Measurements from ENCODE around the gene AOPEP.

AOPEP gene

DNA sequence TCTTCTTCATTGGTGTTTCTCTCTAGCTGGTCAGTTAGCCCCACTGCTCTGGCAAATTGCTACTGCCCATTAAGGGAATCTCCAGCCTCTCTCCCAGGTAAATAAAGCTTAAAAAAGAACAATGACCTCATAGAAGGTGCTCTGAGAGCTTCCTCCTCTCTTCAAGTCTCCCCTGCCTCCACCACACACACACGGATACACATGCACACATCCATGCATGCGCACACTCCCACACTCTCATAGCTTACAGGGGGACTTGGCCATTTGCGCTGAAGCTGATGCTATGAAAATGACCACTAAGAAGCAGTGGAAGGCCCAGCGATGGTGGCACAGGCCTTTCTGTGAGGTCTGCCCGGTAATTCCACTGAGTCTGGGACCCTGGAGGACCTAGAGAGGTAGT lies 250.9 kb downstream of the AOPEP start:
- ChIA-PET CTCF (interaction anchor here (0.6 kb wide), 1 partner anchor 36 kb away, joined by 4 read pairs; no protein-coding TSS in a partner anchor), POLR2A (no interaction called here)
- TF ChIP-seq ZNF19 (tag by site-specific recombination; IDR thresholded peaks at IDR 0.05; ENCODE audit: low read depth) (no peak), ZNF654 (tag by site-specific recombination; IDR thresholded peaks at IDR 0.05; ENCODE audit: low read depth) (no peak), HOXA7 (CRISPR knock-in tag; IDR thresholded peaks at IDR 0.05; ENCODE audit: borderline replicate concordance) (no peak), ZBTB17 (tag by site-specific recombination; IDR thresholded peaks at IDR 0.05) (no peak), ZNF146 (tag by site-specific recombination; IDR thresholded peaks at IDR 0.05) (no peak), ZNF626 (tag by site-specific recombination; IDR thresholded peaks at IDR 0.05) (no peak), ZNF791 (tag by site-specific recombination; IDR thresholded peaks at IDR 0.05) (no peak), ZNF324 (tag by site-specific recombination; IDR thresholded peaks at IDR 0.05) (no peak), ZNF24 (tag by site-specific recombination; IDR thresholded peaks at IDR 0.05) (no peak), SALL2 (tag by site-specific recombination; IDR thresholded peaks at IDR 0.05; ENCODE audit: borderline replicate concordance) (no peak), ZEB2 (tag by site-specific recombination; IDR thresholded peaks at IDR 0.05) (no peak), ZNF521 (tag by site-specific recombination; IDR thresholded peaks at IDR 0.05) (no peak), ZNF777 (tag by site-specific recombination; IDR thresholded peaks at IDR 0.05; ENCODE audit: borderline replicate concordance) (no peak), ZNF548 (tag by site-specific recombination; IDR thresholded peaks at IDR 0.05) (no peak), ZNF174 (tag by site-specific recombination; IDR thresholded peaks at IDR 0.05) (no peak)
- TF ChIP-seq, protein P1, sequence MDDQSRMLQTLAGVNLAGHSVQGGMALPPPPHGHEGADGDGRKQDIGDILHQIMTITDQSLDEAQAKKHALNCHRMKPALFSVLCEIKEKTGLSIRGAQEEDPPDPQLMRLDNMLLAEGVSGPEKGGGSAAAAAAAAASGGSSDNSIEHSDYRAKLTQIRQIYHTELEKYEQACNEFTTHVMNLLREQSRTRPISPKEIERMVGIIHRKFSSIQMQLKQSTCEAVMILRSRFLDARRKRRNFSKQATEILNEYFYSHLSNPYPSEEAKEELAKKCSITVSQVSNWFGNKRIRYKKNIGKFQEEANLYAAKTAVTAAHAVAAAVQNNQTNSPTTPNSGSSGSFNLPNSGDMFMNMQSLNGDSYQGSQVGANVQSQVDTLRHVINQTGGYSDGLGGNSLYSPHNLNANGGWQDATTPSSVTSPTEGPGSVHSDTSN (CRISPR knock-in tag; IDR thresholded peaks at IDR 0.05) = no peak
- TF ChIP-seq, protein P2, sequence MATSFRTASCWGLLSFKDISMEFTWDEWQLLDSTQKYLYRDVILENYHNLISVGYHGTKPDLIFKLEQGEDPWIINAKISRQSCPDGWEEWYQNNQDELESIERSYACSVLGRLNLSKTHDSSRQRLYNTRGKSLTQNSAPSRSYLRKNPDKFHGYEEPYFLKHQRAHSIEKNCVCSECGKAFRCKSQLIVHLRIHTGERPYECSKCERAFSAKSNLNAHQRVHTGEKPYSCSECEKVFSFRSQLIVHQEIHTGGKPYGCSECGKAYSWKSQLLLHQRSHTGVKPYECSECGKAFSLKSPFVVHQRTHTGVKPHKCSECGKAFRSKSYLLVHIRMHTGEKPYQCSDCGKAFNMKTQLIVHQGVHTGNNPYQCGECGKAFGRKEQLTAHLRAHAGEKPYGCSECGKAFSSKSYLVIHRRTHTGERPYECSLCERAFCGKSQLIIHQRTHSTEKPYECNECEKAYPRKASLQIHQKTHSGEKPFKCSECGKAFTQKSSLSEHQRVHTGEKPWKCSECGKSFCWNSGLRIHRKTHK (tag by site-specific recombination; IDR thresholded peaks at IDR 0.05) = no peak
- TF ChIP-seq, protein P3, sequence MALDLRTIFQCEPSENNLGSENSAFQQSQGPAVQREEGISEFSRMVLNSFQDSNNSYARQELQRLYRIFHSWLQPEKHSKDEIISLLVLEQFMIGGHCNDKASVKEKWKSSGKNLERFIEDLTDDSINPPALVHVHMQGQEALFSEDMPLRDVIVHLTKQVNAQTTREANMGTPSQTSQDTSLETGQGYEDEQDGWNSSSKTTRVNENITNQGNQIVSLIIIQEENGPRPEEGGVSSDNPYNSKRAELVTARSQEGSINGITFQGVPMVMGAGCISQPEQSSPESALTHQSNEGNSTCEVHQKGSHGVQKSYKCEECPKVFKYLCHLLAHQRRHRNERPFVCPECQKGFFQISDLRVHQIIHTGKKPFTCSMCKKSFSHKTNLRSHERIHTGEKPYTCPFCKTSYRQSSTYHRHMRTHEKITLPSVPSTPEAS (tag by site-specific recombination; IDR thresholded peaks at IDR 0.05) = no peak
- Histone ChIP-seq H3K36me3 (ENCODE audit: control insufficient read depth in 2 of 2, insufficient read depth in 1 of 2, low read length in 2 of 2) (no peaks in the 10 kb centered on the region), H3K27ac (ENCODE audit: extremely low read depth, low read depth, low read length) (no peak overlapping the region), H3K9me3 (ENCODE audit: control insufficient read depth, insufficient read depth, low read depth, low read length) (no peaks in the 10 kb centered on the region), H3K4me1 (ENCODE audit: control insufficient read depth, insufficient read depth, low read length) (peaks cover 3% of the 10 kb centered on the region; the same call in 1 of the 2 replicates), H3K4me3 (ENCODE audit: low read depth, low read length) (no peak overlapping the region)

DNA sequence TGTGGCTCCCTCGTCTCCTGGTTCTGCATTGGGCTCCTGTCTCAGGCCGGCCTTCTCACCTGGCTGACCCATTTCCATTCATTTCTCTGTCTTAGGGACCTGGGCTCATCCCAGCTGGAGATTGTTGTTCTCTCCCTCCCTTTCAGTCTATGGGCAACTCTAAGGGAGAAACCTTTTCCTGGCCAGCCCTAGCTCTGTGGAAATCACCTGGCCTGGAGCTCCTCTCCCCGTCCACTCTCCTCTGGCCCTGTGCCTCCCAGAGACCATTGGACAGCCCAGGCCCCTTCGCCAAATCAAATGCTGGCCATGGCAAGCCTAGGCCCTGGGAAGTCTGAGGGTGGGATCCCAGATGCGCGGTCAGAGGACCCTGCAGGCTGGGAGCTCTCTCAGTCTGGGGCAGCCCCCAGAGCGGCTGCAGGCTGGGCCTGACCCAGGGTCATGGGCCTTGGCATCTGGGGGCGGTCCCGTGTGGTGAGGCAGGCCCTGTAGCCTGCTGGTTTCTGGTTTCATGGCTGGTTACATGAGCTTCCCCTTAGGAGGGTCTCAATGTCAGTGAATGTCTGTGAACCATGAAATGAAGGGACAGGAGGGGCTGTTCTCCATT lies 253.5 kb downstream of the AOPEP start:
- no peak for TF ChIP-seq ZNF138 (tag by site-specific recombination; IDR thresholded peaks at IDR 0.05; ENCODE audit: borderline replicate concordance)
- no peak for TF ChIP-seq ZNF19 (tag by site-specific recombination; IDR thresholded peaks at IDR 0.05; ENCODE audit: low read depth)
- TF ChIP-seq, protein P4, sequence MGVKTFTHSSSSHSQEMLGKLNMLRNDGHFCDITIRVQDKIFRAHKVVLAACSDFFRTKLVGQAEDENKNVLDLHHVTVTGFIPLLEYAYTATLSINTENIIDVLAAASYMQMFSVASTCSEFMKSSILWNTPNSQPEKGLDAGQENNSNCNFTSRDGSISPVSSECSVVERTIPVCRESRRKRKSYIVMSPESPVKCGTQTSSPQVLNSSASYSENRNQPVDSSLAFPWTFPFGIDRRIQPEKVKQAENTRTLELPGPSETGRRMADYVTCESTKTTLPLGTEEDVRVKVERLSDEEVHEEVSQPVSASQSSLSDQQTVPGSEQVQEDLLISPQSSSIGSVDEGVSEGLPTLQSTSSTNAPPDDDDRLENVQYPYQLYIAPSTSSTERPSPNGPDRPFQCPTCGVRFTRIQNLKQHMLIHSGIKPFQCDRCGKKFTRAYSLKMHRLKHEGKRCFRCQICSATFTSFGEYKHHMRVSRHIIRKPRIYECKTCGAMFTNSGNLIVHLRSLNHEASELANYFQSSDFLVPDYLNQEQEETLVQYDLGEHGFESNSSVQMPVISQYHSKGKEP (tag by site-specific recombination; IDR thresholded peaks at IDR 0.05) = no peak
- TF ChIP-seq ZNF157 (tag by site-specific recombination; IDR thresholded peaks at IDR 0.05) = no peak
- TF ChIP-seq, protein P5, sequence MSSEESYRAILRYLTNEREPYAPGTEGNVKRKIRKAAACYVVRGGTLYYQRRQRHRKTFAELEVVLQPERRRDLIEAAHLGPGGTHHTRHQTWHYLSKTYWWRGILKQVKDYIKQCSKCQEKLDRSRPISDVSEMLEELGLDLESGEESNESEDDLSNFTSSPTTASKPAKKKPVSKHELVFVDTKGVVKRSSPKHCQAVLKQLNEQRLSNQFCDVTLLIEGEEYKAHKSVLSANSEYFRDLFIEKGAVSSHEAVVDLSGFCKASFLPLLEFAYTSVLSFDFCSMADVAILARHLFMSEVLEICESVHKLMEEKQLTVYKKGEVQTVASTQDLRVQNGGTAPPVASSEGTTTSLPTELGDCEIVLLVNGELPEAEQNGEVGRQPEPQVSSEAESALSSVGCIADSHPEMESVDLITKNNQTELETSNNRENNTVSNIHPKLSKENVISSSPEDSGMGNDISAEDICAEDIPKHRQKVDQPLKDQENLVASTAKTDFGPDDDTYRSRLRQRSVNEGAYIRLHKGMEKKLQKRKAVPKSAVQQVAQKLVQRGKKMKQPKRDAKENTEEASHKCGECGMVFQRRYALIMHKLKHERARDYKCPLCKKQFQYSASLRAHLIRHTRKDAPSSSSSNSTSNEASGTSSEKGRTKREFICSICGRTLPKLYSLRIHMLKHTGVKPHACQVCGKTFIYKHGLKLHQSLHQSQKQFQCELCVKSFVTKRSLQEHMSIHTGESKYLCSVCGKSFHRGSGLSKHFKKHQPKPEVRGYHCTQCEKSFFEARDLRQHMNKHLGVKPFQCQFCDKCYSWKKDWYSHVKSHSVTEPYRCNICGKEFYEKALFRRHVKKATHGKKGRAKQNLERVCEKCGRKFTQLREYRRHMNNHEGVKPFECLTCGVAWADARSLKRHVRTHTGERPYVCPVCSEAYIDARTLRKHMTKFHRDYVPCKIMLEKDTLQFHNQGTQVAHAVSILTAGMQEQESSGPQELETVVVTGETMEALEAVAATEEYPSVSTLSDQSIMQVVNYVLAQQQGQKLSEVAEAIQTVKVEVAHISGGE (tag by site-specific recombination; conservative IDR thresholded peaks at IDR 0.05; ENCODE audit: low read depth) = no peak
- TF ChIP-seq ZNF423 (tag by site-specific recombination; IDR thresholded peaks at IDR 0.05) = no peak
- POLR2A ChIA-PET = no interaction called here
- CTCF ChIA-PET = interaction anchor here (0.7 kb wide), 1 partner anchor 69 kb away, joined by 5 read pairs; no protein-coding TSS in a partner anchor
- no peaks in the 10 kb centered on the region for H3K9me3 ChIP-seq (ENCODE audit: control insufficient read depth, insufficient read depth, low read depth, low read length)
- no peak overlapping the region for H3K27ac ChIP-seq (ENCODE audit: extremely low read depth, low read depth, low read length)
- H3K36me3 ChIP-seq (ENCODE audit: control insufficient read depth in 2 of 2, insufficient read depth in 1 of 2, low read length in 2 of 2) = no peaks in the 10 kb centered on the region
- H3K4me3 ChIP-seq (ENCODE audit: low read depth, low read length) = no peak overlapping the region
- no peaks in the 10 kb centered on the region for H3K4me1 ChIP-seq (ENCODE audit: control insufficient read depth, insufficient read depth, low read length)

Data from HEK293 (cell line).